Measurements from ENCODE around the gene NINJ1. TPM values are rescaled to one million over a fixed set of nuclear protein-coding genes. Genes with fewer than 3 reads are reported as not detected.

NINJ1 gene
- total and polyA plus RNA-seq, 2 donors (not counting 1 experiment from before 2014, with no cell fraction given): 8.3 to 13.2 TPM

GRCh38 chr9:93095205-93096130 lies 38.6 kb downstream of the NINJ1 start:
- Histone ChIP-seq H3K79me2 (ENCODE audit: control insufficient read depth, insufficient read depth, low read length) (peaks cover 20% of the 10 kb centered on the region), H3K27me3 (replicated peaks in 1 of 4; ENCODE audit: control extremely low read depth in 1 of 4, control insufficient read depth in 3 of 4, insufficient read depth in 4 of 4, low read length in 3 of 4) (no peaks in the 10 kb centered on the region), H2AFZ (ENCODE audit: insufficient read depth, low read depth, low read length, poor library complexity, severe bottlenecking) (peak overlapping the region; percentile 74), H3K36me3 (replicated peaks in 1 of 2; ENCODE audit: control extremely low read depth in 1 of 2, control insufficient read depth in 1 of 2, extremely low read depth in 1 of 2, insufficient read depth in 2 of 2, low read length in 1 of 2) (no peaks in the 10 kb centered on the region), H3K4me1 (ENCODE audit: control insufficient read depth in 2 of 2, insufficient read depth in 2 of 2, low read length in 2 of 2) (peaks cover 68 to 80% of the 10 kb centered on the region in 2 donors), H3K27ac (ENCODE audit: low read length in 2 of 2) (peak overlapping the region; percentile 97 to 98), H4K20me1 (ENCODE audit: control insufficient read depth, insufficient read depth, low read length, poor library complexity, severe bottlenecking) (peaks cover 9% of the 10 kb centered on the region), H3K9ac (ENCODE audit: low read length) (peak overlapping the region; percentile 86), H3K9me3 (ENCODE audit: control extremely low read depth in 1 of 3, control insufficient read depth in 2 of 3, insufficient read depth in 1 of 3, low read length in 2 of 3) (peaks cover 0 to 13% (median 0%) of the 10 kb centered on the region in 3 donors), H3K4me2 (replicated peaks; ENCODE audit: low read depth, low read length, poor library complexity, severe bottlenecking) (peak overlapping the region; percentile 90), H3K4me3 (ENCODE audit: control extremely low read depth in 1 of 5, extremely low read depth in 1 of 5, insufficient read depth in 1 of 5, low read depth in 2 of 5, low read length in 4 of 5) (peak overlapping the region in 4 of 5 experiments; percentile 58 to 81 (median 77))
- H3K9me3 Mint-ChIP-seq (ENCODE audit: insufficient read depth): peaks cover 5% of the 10 kb centered on the region
- peak; percentile 100 for DNase-seq
- peaks cover 76% of the 10 kb centered on the region for H3K4me1 Mint-ChIP-seq
- H3K27ac Mint-ChIP-seq: peak overlapping the region; percentile 95
- POLR2A ChIA-PET: interaction anchor here (0.7 to 3.3 kb wide), 9 partner anchors 12 to 1071 kb away, joined by 4 to 36 read pairs (median 5); no protein-coding TSS in a partner anchor
- CTCF ChIA-PET: interaction anchor here (0.8 to 4.7 kb wide), 7 partner anchors 12 to 139 kb away, joined by 3 to 25 read pairs (median 3); no protein-coding TSS in a partner anchor
- intact Hi-C loops (cut with micrococcal nuclease): loop anchor here (1.0 to 10.0 kb wide), 11 partner anchors 31 to 1071 kb away; partner anchors contain the start of genes FAM120AOS, NINJ1, SPTLC1 and SUSD3
- H3K27me3 Mint-ChIP-seq: no peaks in the 10 kb centered on the region
- peak; percentile 81 for ATAC-seq (ENCODE audit: low read depth)
- TF ChIP-seq EZH2 (IDR thresholded peaks at IDR 0.05; ENCODE audit: borderline replicate concordance, insufficient read depth, low read depth, low read length, poor library complexity, severe bottlenecking): no peak
- TF ChIP-seq CTCF (IDR thresholded peaks at IDR 0.05): no peak
- 1% methylated on average over 82 of the region's 95 CpGs for WGBS (ENCODE audit: insufficient coverage)
- peak overlapping the region; percentile 82 for H3K4me3 Mint-ChIP-seq
